AG10803 (cell line): ENCODE results near the gene NFYA.

Source experiments
- DNase-seq: peaks from one replicate; pipeline ENCODE4 v3.0.0; 2010; ENCODE audit warnings: low read depth
- H3K4me3 ChIP-seq: 2 replicates; pipeline ENCODE4 v1.5.1; 2011; ENCODE audit warnings: mild to moderate bottlenecking, low read length, control low read depth
- TF ChIP-seq, protein P1 (sequence below): conservative IDR thresholded peaks from 2 replicates; pipeline ENCODE4 v1.5.1; 2011; ENCODE audit warnings: mild to moderate bottlenecking, low read length, control low read depth, inconsistent platforms

NFYA gene

GRCh38 chr6:41032830-41033229, 39.9 kb upstream of the NFYA start:
- TF ChIP-seq, protein P1, sequence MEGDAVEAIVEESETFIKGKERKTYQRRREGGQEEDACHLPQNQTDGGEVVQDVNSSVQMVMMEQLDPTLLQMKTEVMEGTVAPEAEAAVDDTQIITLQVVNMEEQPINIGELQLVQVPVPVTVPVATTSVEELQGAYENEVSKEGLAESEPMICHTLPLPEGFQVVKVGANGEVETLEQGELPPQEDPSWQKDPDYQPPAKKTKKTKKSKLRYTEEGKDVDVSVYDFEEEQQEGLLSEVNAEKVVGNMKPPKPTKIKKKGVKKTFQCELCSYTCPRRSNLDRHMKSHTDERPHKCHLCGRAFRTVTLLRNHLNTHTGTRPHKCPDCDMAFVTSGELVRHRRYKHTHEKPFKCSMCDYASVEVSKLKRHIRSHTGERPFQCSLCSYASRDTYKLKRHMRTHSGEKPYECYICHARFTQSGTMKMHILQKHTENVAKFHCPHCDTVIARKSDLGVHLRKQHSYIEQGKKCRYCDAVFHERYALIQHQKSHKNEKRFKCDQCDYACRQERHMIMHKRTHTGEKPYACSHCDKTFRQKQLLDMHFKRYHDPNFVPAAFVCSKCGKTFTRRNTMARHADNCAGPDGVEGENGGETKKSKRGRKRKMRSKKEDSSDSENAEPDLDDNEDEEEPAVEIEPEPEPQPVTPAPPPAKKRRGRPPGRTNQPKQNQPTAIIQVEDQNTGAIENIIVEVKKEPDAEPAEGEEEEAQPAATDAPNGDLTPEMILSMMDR: no peak
- DNase-seq: no peak
- H3K4me3 ChIP-seq: no peak overlapping the region

- TF ChIP-seq, protein P1: no peak
- no peak for DNase-seq
Observed at GRCh38 chr6:41033776-41034175, 39.0 kb upstream of the NFYA start.

GRCh38 chr6:41036186-41036585, 36.6 kb upstream of the NFYA start:
- no peak for DNase-seq
- H3K4me3 ChIP-seq: no peak overlapping the region
- TF ChIP-seq, protein P1: no peak

More at GRCh38 chr6:41033776-41034175, 39.0 kb upstream of the NFYA start:
- no peak overlapping the region for H3K4me3 ChIP-seq

DNA sequence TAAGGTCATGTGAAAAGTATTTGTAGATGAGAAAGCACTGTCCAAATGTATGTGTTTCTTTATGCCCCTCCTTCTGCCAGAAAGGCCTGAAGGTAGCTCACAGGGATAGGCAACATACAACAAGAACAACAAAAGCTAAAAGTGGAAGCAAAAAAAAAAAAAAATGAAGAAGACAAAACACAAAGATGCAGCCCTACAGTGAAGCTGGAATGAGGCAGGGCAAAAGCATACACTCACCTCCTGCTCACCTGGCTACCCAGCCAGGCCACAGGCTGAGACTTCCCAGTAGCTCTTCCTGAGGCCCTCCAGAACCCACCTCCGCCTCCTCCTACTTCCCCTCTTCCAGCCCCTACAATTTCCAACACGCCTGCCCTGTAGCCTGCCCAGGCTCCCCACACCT, 36.2 kb upstream of the NFYA start:
- no peak for DNase-seq
- H3K4me3 ChIP-seq: no peak overlapping the region
- TF ChIP-seq, protein P1: no peak

DNA sequence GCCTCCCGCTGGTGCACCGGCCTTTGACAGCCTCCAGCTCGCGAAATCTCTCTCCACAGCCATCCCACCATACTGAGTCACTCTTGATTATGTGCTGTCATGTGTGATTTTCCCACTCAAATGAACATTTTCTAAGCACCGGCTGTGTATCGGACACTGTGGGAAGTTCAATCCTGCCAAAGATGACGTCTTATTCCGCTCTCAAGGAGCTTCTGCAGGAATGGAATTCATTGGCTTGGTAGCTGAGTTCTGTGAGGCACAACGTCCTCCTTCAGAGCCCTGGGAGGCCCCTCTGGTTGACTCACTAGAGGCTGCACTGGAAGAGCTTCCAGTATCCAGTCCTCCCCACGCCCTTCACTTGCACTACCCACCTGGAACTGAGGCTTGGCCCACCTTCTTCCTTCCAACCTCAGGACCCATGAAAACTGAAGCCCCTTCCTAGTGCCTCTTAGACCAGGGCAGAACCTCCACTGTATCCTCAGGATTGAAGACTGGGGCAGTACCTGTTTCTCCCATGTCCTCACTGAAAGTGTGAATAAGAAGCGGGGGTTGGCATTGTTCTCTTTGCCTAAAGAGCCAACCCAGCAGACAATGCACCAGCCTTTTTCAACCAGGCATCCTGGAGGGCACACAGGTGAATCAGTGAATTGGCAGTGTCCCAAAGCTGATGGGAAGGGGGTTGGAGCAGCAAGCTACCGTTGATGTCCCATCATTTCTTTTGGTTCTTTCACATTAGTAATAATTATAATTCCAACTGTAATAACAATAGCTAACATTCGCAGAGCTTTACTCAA, 35.5 kb upstream of the NFYA start:
- H3K4me3 ChIP-seq: no peak overlapping the region
- TF ChIP-seq, protein P1: no peak
- DNase-seq: no peak

DNA sequence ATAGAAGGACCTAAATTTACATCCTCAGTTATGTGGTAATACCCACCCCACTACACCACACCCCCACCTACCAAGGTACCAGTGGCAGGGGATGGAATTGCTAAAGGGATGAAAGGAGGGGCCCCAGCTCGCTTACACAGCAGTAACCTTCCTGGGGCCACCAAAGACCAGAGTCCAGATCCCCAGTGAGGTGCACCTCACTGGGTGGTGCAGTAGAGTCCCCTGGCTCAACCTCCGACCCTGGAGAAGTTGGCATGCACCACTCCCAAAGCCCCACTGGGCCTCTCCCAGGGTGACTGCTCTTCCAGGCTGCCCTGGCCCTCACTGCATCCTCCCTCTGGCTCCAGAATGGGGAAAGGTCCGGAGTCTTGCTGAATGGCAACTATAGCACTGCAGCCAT, 34.6 kb upstream of the NFYA start:
- no peak for DNase-seq
- no peak overlapping the region for H3K4me3 ChIP-seq
- TF ChIP-seq, protein P1: no peak
